ENCODE measurements around the gene CHSY3.

Gene CHSY3

GRCh38 chr5:130198927-130199326, 294.7 kb downstream of the CHSY3 start:
- no peaks in the 10 kb centered on the region for H3K36me3 ChIP-seq (ENCODE audit: insufficient read depth, low read length)
- H3K9me2 ChIP-seq (ENCODE audit: low read depth, low read length), result no peaks in the 10 kb centered on the region
- H3K4me2 ChIP-seq (ENCODE audit: low read length), result no peak overlapping the region
- H3K79me2 ChIP-seq (ENCODE audit: insufficient read depth, low read length), result no peaks in the 10 kb centered on the region
- H3K27ac ChIP-seq (ENCODE audit: low read depth, low read length, poor library complexity, severe bottlenecking), result no peak overlapping the region
- H3K4me3 ChIP-seq (ENCODE audit: low read depth, low read length, poor library complexity, severe bottlenecking), result no peak overlapping the region
- TF ChIP-seq EZH2 (IDR thresholded peaks at IDR 0.05; ENCODE audit: borderline replicate concordance, low read length), result no peak
- TF ChIP-seq, protein P1, sequence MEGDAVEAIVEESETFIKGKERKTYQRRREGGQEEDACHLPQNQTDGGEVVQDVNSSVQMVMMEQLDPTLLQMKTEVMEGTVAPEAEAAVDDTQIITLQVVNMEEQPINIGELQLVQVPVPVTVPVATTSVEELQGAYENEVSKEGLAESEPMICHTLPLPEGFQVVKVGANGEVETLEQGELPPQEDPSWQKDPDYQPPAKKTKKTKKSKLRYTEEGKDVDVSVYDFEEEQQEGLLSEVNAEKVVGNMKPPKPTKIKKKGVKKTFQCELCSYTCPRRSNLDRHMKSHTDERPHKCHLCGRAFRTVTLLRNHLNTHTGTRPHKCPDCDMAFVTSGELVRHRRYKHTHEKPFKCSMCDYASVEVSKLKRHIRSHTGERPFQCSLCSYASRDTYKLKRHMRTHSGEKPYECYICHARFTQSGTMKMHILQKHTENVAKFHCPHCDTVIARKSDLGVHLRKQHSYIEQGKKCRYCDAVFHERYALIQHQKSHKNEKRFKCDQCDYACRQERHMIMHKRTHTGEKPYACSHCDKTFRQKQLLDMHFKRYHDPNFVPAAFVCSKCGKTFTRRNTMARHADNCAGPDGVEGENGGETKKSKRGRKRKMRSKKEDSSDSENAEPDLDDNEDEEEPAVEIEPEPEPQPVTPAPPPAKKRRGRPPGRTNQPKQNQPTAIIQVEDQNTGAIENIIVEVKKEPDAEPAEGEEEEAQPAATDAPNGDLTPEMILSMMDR (IDR thresholded peaks at IDR 0.05; ENCODE audit: low read length), result peak; percentile 60
- H3F3A ChIP-seq (ENCODE audit: insufficient read depth, low read length), result no peaks in the 10 kb centered on the region
- H3K27me3 ChIP-seq (ENCODE audit: insufficient read depth, low read length), result no peaks in the 10 kb centered on the region
- H3K4me1 ChIP-seq (ENCODE audit: insufficient read depth, low read length, severe bottlenecking), result no peaks in the 10 kb centered on the region
- 0 out of 2 replicates have a peak, but pooled peaks cover 6% of the 10 kb centered on the region for H3K9me3 ChIP-seq (ENCODE audit: low read length)
- H2AFZ ChIP-seq (ENCODE audit: low read length), result no peak overlapping the region
- H3K9ac ChIP-seq (ENCODE audit: low read length), result no peak overlapping the region
- no peaks in the 10 kb centered on the region for H4K20me1 ChIP-seq (ENCODE audit: insufficient read depth, low read length)

- TF ChIP-seq EZH2 (IDR thresholded peaks at IDR 0.05; ENCODE audit: borderline replicate concordance, low read length), result no peak
- TF ChIP-seq, protein P1 (IDR thresholded peaks at IDR 0.05; ENCODE audit: low read length), result no peak
- 0 out of 2 replicates have a peak, but pooled peaks cover 3% of the 10 kb centered on the region for H3K9me3 ChIP-seq (ENCODE audit: low read length)
- no peaks in the 10 kb centered on the region for H3K27me3 ChIP-seq (ENCODE audit: insufficient read depth, low read length)
- no peak overlapping the region for H3K4me2 ChIP-seq (ENCODE audit: low read length)
- H3K4me1 ChIP-seq (ENCODE audit: insufficient read depth, low read length, severe bottlenecking), result no peaks in the 10 kb centered on the region
- no peaks in the 10 kb centered on the region for H4K20me1 ChIP-seq (ENCODE audit: insufficient read depth, low read length)
- no peaks in the 10 kb centered on the region for H3K36me3 ChIP-seq (ENCODE audit: insufficient read depth, low read length)
- H3K79me2 ChIP-seq (ENCODE audit: insufficient read depth, low read length), result no peaks in the 10 kb centered on the region
- H3K4me3 ChIP-seq (ENCODE audit: low read depth, low read length, poor library complexity, severe bottlenecking), result no peak overlapping the region
- H3K27ac ChIP-seq (ENCODE audit: low read depth, low read length, poor library complexity, severe bottlenecking), result no peak overlapping the region
- no peaks in the 10 kb centered on the region for H3K9me2 ChIP-seq (ENCODE audit: low read depth, low read length)
- no peaks in the 10 kb centered on the region for H3F3A ChIP-seq (ENCODE audit: insufficient read depth, low read length)
- H2AFZ ChIP-seq (ENCODE audit: low read length), result no peak overlapping the region
- no peak overlapping the region for H3K9ac ChIP-seq (ENCODE audit: low read length)
These were observed 302.4 kb downstream of the CHSY3 start for GRCh38 chr5:130206686-130207085.

DNA sequence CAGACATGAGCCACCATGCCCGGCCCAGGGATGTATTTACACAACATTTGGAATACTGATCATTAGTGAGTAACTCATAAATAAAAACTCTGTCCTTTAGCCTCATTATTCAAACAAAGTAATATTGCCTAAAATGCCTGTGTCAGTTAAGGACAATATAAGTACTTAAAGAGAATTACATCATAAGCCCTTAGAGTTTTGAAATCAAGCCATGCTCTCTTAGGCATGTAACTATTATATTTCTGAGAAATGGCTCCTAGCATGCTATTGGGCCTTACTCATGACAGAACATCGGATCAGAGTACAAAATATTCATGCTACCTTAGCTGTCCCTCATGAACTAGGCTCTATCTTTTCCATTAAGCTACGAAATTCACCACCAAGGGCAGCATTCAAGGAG, 309.3 kb downstream of the CHSY3 start:
- Histone ChIP-seq H3K4me1 (ENCODE audit: insufficient read depth, low read length, severe bottlenecking) (no peaks in the 10 kb centered on the region), H3K4me2 (ENCODE audit: low read length) (no peak overlapping the region), H3K27ac (ENCODE audit: low read depth, low read length, poor library complexity, severe bottlenecking) (no peak overlapping the region), H3K9ac (ENCODE audit: low read length) (no peak overlapping the region), H3F3A (ENCODE audit: insufficient read depth, low read length) (no peaks in the 10 kb centered on the region), H3K36me3 (ENCODE audit: insufficient read depth, low read length) (no peaks in the 10 kb centered on the region), H2AFZ (ENCODE audit: low read length) (no peak overlapping the region), H3K4me3 (ENCODE audit: low read depth, low read length, poor library complexity, severe bottlenecking) (no peak overlapping the region), H4K20me1 (ENCODE audit: insufficient read depth, low read length) (no peaks in the 10 kb centered on the region), H3K9me3 (ENCODE audit: low read length) (no peaks in the 10 kb centered on the region), H3K79me2 (ENCODE audit: insufficient read depth, low read length) (no peaks in the 10 kb centered on the region), H3K9me2 (ENCODE audit: low read depth, low read length) (no peaks in the 10 kb centered on the region), H3K27me3 (ENCODE audit: insufficient read depth, low read length) (no peaks in the 10 kb centered on the region)
- no peak for TF ChIP-seq EZH2 (IDR thresholded peaks at IDR 0.05; ENCODE audit: borderline replicate concordance, low read length)
- TF ChIP-seq, protein P1 (IDR thresholded peaks at IDR 0.05; ENCODE audit: low read length), result no peak

Measured in OCI-LY1 (cell line).